Fibroblast of mammary gland (primary cell): ENCODE measurements around the gene CFL2.
A peak's percentile ranks its signal among the peaks of the same experiment; 100 is the strongest.

ENCODE experiments used
- DNase-seq: peaks from one replicate; pipeline ENCODE4 v3.0.0-alpha.2; 2010; ENCODE audit warnings: low read depth
- H3K4me3 ChIP-seq: 2 replicates; pipeline ENCODE4 v1.5.1; 2011; ENCODE audit warnings: low read depth, mild to moderate bottlenecking, low read length, moderate library complexity; ENCODE audit not compliant: control insufficient read depth
- CTCF ChIP-seq: conservative IDR thresholded peaks from 2 replicates; pipeline ENCODE4 v1.5.1; 2011; ENCODE audit warnings: low read depth, low read length, inconsistent platforms; ENCODE audit not compliant: control insufficient read depth, insufficient read depth

CFL2 gene

GRCh38 chr14:34711796-34712712 is 2.3 kb downstream of the CFL2 start:
- TF ChIP-seq CTCF: no peak
- DNase-seq: no peak
- H3K4me3 ChIP-seq: no peak overlapping the region

- TF ChIP-seq CTCF: no peak
- DNase-seq: peak; percentile 92
- H3K4me3 ChIP-seq: no peak overlapping the region
Observed at GRCh38 chr14:34711169-34711568, 3.2 kb downstream of the CFL2 start.

- no peak overlapping the region for H3K4me3 ChIP-seq
- DNase-seq: peak; percentile 25
- TF ChIP-seq CTCF: no peak
Observed at GRCh38 chr14:34710744-34711143, 3.6 kb downstream of the CFL2 start.

- no peak overlapping the region for H3K4me3 ChIP-seq
- no peak for DNase-seq
- no peak for TF ChIP-seq CTCF
Observed at GRCh38 chr14:34710006-34710405, 4.4 kb downstream of the CFL2 start.

GRCh38 chr14:34707722-34708121 is 6.7 kb downstream of the CFL2 start:
- no peak for TF ChIP-seq CTCF
- H3K4me3 ChIP-seq: no peak overlapping the region
- DNase-seq: no peak

- DNase-seq: no peak
- no peak overlapping the region for H3K4me3 ChIP-seq
- no peak for TF ChIP-seq CTCF
Observed at GRCh38 chr14:34701808-34702207, 12.6 kb downstream of the CFL2 start.
